Measurements from ENCODE around the gene LLCFC1.

GRCh38 chr7:142916508-142916907 is 22.8 kb upstream of the LLCFC1 start:
- TF ChIP-seq CTCF (conservative IDR thresholded peaks at IDR 0.05; ENCODE audit: low read depth, low read length) (no peak), EZH2 (IDR thresholded peaks at IDR 0.05; ENCODE audit: low read length, unreplicated experiment) (no peak)

All from PC-3 (cell line).